HEK293 (cell line): ENCODE data around the gene COMP.
A peak's percentile ranks its signal among the peaks of the same experiment; 100 is the strongest.

Experiments
- CTCF ChIA-PET: fragments of 350-600 bp; formaldehyde crosslinking; extraction: SDS; loops from one replicate; lab custom pipeline; 2021; ENCODE audit warnings: antibody characterized with exemption; lab: Yijun Ruan, JAX
- POLR2A ChIA-PET: fragments of 300-600 bp; formaldehyde crosslinking; extraction: SDS; loops from one replicate; lab custom pipeline; 2020; ENCODE audit warnings: antibody characterized with exemption, inconsistent platforms; lab: Yijun Ruan, JAX
- H3K27ac ChIP-seq: fragments of 200-500 bp; sonication (Bioruptor generic); 2 replicates; pipeline ENCODE4 v1.5.1; 2014; ENCODE audit warnings: low read depth, low read length, control low read depth, inconsistent platforms; ENCODE audit errors: extremely low read depth
- H3K36me3 ChIP-seq, 2 experiments: fragments of 200-500 bp in 1 of 2; sonication (Bioruptor generic) in 1 of 2; 1 replicate in 1 of 2; 2 replicates in 1 of 2; pipeline ENCODE4 v1.5.1; 2014 to 2017; ENCODE audit warnings: inconsistent platforms in 2 of 2, low read length in 2 of 2; ENCODE audit not compliant: control insufficient read depth in 2 of 2, insufficient read depth in 1 of 2
- H3K4me1 ChIP-seq: fragments of 200-500 bp; sonication (Bioruptor generic); 2 replicates; pipeline ENCODE4 v1.5.1; 2014; ENCODE audit warnings: mild to moderate bottlenecking, low read length, inconsistent platforms; ENCODE audit not compliant: control insufficient read depth, insufficient read depth
- H3K4me3 ChIP-seq: 2 replicates; pipeline ENCODE4 v1.5.1; 2011; ENCODE audit warnings: low read depth, mild to moderate bottlenecking, control low read depth, low read length, moderate library complexity
- H3K9me3 ChIP-seq: fragments of 200-500 bp; sonication (Bioruptor generic); 2 replicates; pipeline ENCODE4 v1.5.1; 2014; ENCODE audit warnings: low read depth, low read length, inconsistent platforms; ENCODE audit not compliant: control insufficient read depth, insufficient read depth
- ELK4 ChIP-seq: IDR thresholded peaks from 2 replicates; pipeline ENCODE4 v1.6.1; 2011; ENCODE audit warnings: mild to moderate bottlenecking, low read depth, low read length, borderline replicate concordance
- HOXD13 ChIP-seq: sonication (generic); formaldehyde crosslinking; IDR thresholded peaks from 2 replicates; pipeline ENCODE4 v1.8.0; 2022; ENCODE audit warnings: missing genetic modification reagents, borderline replicate concordance
- PATZ1 ChIP-seq: fragments of 450-650 bp; formaldehyde crosslinking; IDR thresholded peaks from 2 replicates; pipeline ENCODE4 v1.5.1; 2016; ENCODE audit warnings: missing biosample characterization, missing genetic modification characterization
- PRDM10 ChIP-seq: fragments of 450-650 bp; formaldehyde crosslinking; IDR thresholded peaks from 2 replicates; pipeline ENCODE4 v1.5.1; 2016; ENCODE audit warnings: missing biosample characterization, missing genetic modification characterization
- SCRT2 ChIP-seq: fragments of 450-650 bp; formaldehyde crosslinking; IDR thresholded peaks from 2 replicates; pipeline ENCODE4 v1.5.1; 2016; ENCODE audit warnings: missing biosample characterization, missing genetic modification characterization
- SETDB1 ChIP-seq: IDR thresholded peaks from one replicate; pipeline ENCODE4 v1.6.1; 2017; ENCODE audit warnings: mild to moderate bottlenecking, low read length, moderate library complexity, mixed read lengths; ENCODE audit not compliant: insufficient read length
- WT1 ChIP-seq: fragments of 450-650 bp; formaldehyde crosslinking; IDR thresholded peaks from 2 replicates; pipeline ENCODE4 v1.5.1; 2016; ENCODE audit warnings: missing biosample characterization, missing genetic modification characterization
- ZFHX2 ChIP-seq: fragments of 450-650 bp; formaldehyde crosslinking; conservative IDR thresholded peaks from 2 replicates; pipeline ENCODE4 v1.5.1; 2016; ENCODE audit warnings: missing biosample characterization, missing genetic modification characterization
- ZNF19 ChIP-seq: fragments of 450-650 bp; formaldehyde crosslinking; IDR thresholded peaks from 2 replicates; pipeline ENCODE4; 2016; ENCODE audit warnings: missing biosample characterization, missing genetic modification characterization, low read depth
- ZNF2 ChIP-seq: fragments of 450-650 bp; formaldehyde crosslinking; IDR thresholded peaks from 2 replicates; pipeline ENCODE4 v1.5.1; 2016; ENCODE audit warnings: missing biosample characterization, missing genetic modification characterization
- ZNF202 ChIP-seq: fragments of 450-650 bp; formaldehyde crosslinking; IDR thresholded peaks from 2 replicates; pipeline ENCODE4 v1.5.1; 2016; ENCODE audit warnings: missing biosample characterization, missing genetic modification characterization, borderline replicate concordance
- ZNF266 ChIP-seq: fragments of 450-650 bp; formaldehyde crosslinking; IDR thresholded peaks from 2 replicates; pipeline ENCODE4 v1.5.1; 2016; ENCODE audit warnings: missing biosample characterization, missing genetic modification characterization, low read depth
- ZNF292 ChIP-seq: fragments of 450-650 bp; formaldehyde crosslinking; IDR thresholded peaks from 2 replicates; pipeline ENCODE4 v1.5.1; 2016; ENCODE audit warnings: low read depth, missing biosample characterization, missing genetic modification characterization, borderline replicate concordance
- ZNF473 ChIP-seq: fragments of 450-650 bp; formaldehyde crosslinking; IDR thresholded peaks from 2 replicates; pipeline ENCODE4 v1.5.1; 2017; ENCODE audit warnings: missing biosample characterization, missing genetic modification characterization
- ZNF48 ChIP-seq: fragments of 450-650 bp; formaldehyde crosslinking; IDR thresholded peaks from 2 replicates; pipeline ENCODE4 v1.5.1; 2016; ENCODE audit warnings: missing biosample characterization, missing genetic modification characterization
- ZNF548 ChIP-seq: fragments of 450-650 bp; formaldehyde crosslinking; IDR thresholded peaks from 2 replicates; pipeline ENCODE4 v1.5.1; 2016; ENCODE audit warnings: missing biosample characterization, missing genetic modification characterization
- ZNF654 ChIP-seq: fragments of 450-650 bp; formaldehyde crosslinking; IDR thresholded peaks from 2 replicates; pipeline ENCODE4 v1.5.1; 2016; ENCODE audit warnings: low read depth, missing biosample characterization, missing genetic modification characterization
- ZNF664 ChIP-seq: fragments of 450-650 bp; formaldehyde crosslinking; IDR thresholded peaks from 2 replicates; pipeline ENCODE4 v1.5.1; 2016; ENCODE audit warnings: missing biosample characterization, missing genetic modification characterization
- ZNF670 ChIP-seq: fragments of 450-650 bp; formaldehyde crosslinking; IDR thresholded peaks from 2 replicates; pipeline ENCODE4 v1.5.1; 2016; ENCODE audit warnings: missing biosample characterization, missing genetic modification characterization, low read depth
- ZNF704 ChIP-seq: fragments of 450-650 bp; formaldehyde crosslinking; IDR thresholded peaks from 2 replicates; pipeline ENCODE4 v1.5.1; 2016; ENCODE audit warnings: missing biosample characterization, missing genetic modification characterization
- ZNF768 ChIP-seq: fragments of 450-650 bp; formaldehyde crosslinking; IDR thresholded peaks from 2 replicates; pipeline ENCODE4 v1.5.1; 2018; ENCODE audit warnings: missing biosample characterization, mild to moderate bottlenecking, missing genetic modification characterization
- ZNF785 ChIP-seq: fragments of 450-650 bp; formaldehyde crosslinking; IDR thresholded peaks from 2 replicates; pipeline ENCODE4 v1.5.1; 2016; ENCODE audit warnings: missing biosample characterization, missing genetic modification characterization

Gene COMP

GRCh38 chr19:18831524-18832305 lies 40.6 kb upstream of the COMP start, which contains the start of gene UPF1 (continued):
- TF ChIP-seq ZNF473 (no peak), ZNF48 (no peak), ZNF2 (tag by site-specific recombination) (no peak), PATZ1 (tag by site-specific recombination) (no peak), ZNF654 (tag by site-specific recombination) (no peak), ZNF292 (tag by site-specific recombination) (no peak), SCRT2 (no peak), ZNF266 (tag by site-specific recombination) (no peak)

- H3K4me1 ChIP-seq, result no peaks in the 10 kb centered on the region
- no peak for TF ChIP-seq ZNF548
- no peak for TF ChIP-seq ZNF704
- 0 out of 2 replicates have a peak, but pooled peaks have one; percentile 38 for TF ChIP-seq ZNF768 (tag by site-specific recombination)
- TF ChIP-seq, all 188 proteins: peak for 1
- POLR2A ChIA-PET, result interaction anchor here (1.0 to 3.5 kb wide), 2 partner anchors 12 to 26 kb away, joined by 3 to 23 read pairs; no protein-coding TSS in a partner anchor
- H3K36me3 ChIP-seq, result peaks cover 3 to 25% of the 10 kb centered on the region in 2 experiments; a peak in 2 of 3 replicates
- no peaks in the 10 kb centered on the region for H3K9me3 ChIP-seq
- CTCF ChIA-PET, result interaction anchor here (0.9 kb wide), 1 partner anchor 36 kb away, joined by 5 read pairs; no protein-coding TSS in a partner anchor
- H3K27ac ChIP-seq, result no peak overlapping the region
- no peak overlapping the region for H3K4me3 ChIP-seq
These were observed 39.4 kb upstream of the COMP start for GRCh38 chr19:18830488-18830887.

- no peak for TF ChIP-seq ZNF19
- 0 out of 2 replicates have a peak, but pooled peaks have one; percentile 22 for TF ChIP-seq ZNF664 (tag by site-specific recombination)
- H3K4me1 ChIP-seq, result no peaks in the 10 kb centered on the region
- H3K27ac ChIP-seq, result no peak overlapping the region
- H3K9me3 ChIP-seq, result no peaks in the 10 kb centered on the region
- H3K4me3 ChIP-seq, result no peak overlapping the region
- POLR2A ChIA-PET, result no interaction called here
- peaks cover 0 to 9% of the 10 kb centered on the region in 2 experiments; a peak in 1 of 3 replicates for H3K36me3 ChIP-seq
- CTCF ChIA-PET, result interaction anchor here (0.7 to 1.6 kb wide), 3 partner anchors 18 to 158 kb away, joined by 3 to 10 read pairs (median 4); no protein-coding TSS in a partner anchor
These were observed 37.7 kb upstream of the COMP start for GRCh38 chr19:18828786-18829185.

- Histone ChIP-seq H3K4me3 (no peak overlapping the region), H3K27ac (no peak overlapping the region), H3K9me3 (no peaks in the 10 kb centered on the region), H3K4me1 (no peaks in the 10 kb centered on the region), H3K36me3 (no peaks in the 10 kb centered on the region)
- POLR2A ChIA-PET, result no interaction called here
- CTCF ChIA-PET, result interaction anchor here (0.9 kb wide), 1 partner anchor 27 kb away, joined by 3 read pairs; no protein-coding TSS in a partner anchor
- TF ChIP-seq PRDM10 (no peak), WT1 (tag by site-specific recombination) (no peak), ZNF202 (tag by site-specific recombination) (no peak), ZNF670 (tag by site-specific recombination) (no peak), SETDB1 (no peak), HOXD13 (no peak), ZFHX2 (no peak), ZNF768 (tag by site-specific recombination) (no peak), ZNF785 (tag by site-specific recombination) (no peak), ELK4 (no peak)
These were observed 26.5 kb upstream of the COMP start for GRCh38 chr19:18817574-18817973.
